ENCODE measurements around the gene IPPK. TPM values are rescaled to one million over a fixed set of nuclear protein-coding genes. Genes with fewer than 3 reads are reported as not detected.

IPPK gene
- total and polyA plus RNA-seq, 8 donors: 1.9 to 6.5 (median 3.1) TPM

DNA sequence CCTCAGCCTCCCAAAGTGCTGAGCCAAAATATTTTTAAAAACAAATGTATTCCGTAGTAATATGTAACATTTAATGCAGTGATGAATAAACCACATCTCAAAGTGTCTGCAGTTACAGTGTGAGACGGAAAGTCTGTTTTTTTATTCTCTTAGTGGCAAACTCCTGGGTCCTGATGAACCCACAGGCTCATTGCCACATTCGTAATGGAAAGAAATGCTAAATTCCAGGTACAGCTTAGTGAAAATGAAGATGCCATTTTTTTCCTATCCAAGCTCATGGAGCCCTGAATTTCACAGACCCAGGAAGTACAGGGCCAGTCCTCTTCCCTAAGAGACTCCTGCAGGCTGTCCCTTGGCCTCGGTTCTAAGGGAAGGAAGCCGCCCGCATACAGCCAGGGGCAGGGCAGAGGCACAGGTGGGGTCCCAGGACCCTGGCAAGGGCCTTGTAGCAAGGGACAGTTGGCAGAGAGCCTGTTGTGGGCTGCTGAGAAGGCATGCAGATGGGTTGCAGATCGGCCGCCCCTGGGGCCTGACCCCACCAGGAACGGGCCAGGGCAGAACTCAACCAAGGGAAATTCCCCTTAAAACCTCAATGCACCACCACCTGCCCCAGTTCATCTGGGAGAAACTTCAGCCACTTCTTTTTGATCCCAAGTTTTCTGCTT, 36.2 kb downstream of the IPPK start:
- intact Hi-C loops (cut with DNase I): loop anchor here in 1 of 3 donors (5.0 kb wide), 1 partner anchor 496 kb away; no protein-coding TSS in a partner anchor
- no peak overlapping the region for H3K4me3 ChIP-seq
- H3K27me3 ChIP-seq: no peaks in the 10 kb centered on the region
- H3K9me3 ChIP-seq: no peaks in the 10 kb centered on the region
- no peaks in the 10 kb centered on the region for H3K4me1 ChIP-seq
- WGBS, 2 donors: 92 to 94% methylated on average over 9 of the region's 9 CpGs
- ATAC-seq: no peak
- DNase-seq: peak in 1 of 6 donors; percentile 40
- H3K27ac ChIP-seq: no peak overlapping the region
- FAIRE-seq: no peak
- H3K36me3 ChIP-seq: peaks cover 0 to 19% (median 6%) of the 10 kb centered on the region in 3 donors
- TF ChIP-seq CTCF (IDR thresholded peaks at IDR 0.05): no peak

DNA sequence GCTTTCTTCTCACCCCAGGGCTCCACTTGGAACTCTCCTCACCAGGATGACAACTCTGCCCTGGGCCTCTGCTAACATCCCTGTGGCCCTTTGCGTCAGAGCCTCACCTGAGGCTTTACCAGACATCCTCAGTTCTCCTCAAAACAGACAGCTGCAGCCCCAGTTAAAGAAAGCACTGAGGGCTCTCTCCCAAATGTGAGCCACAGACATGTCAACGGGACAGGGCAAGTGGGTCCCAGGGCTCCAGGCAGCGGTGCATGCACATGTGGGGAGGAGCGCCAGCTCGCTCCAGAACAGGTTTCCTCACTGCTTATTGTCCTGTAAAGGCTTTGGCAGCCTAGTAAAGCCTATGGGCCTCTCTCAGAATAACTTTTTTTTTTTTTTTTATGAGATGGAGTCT, 37.3 kb downstream of the IPPK start:
- TF ChIP-seq CTCF (IDR thresholded peaks at IDR 0.05): no peak
- ATAC-seq (no peak), FAIRE-seq (no peak), DNase-seq (peak in 1 of 6 donors; percentile 26)
- WGBS, 2 donors: 97% methylated on average over 5 of the region's 5 CpGs
- Histone ChIP-seq H3K27me3 (no peaks in the 10 kb centered on the region), H3K4me1 (no peaks in the 10 kb centered on the region), H3K4me3 (no peak overlapping the region), H3K27ac (no peak overlapping the region), H3K36me3 (peaks cover 0 to 14% (median 6%) of the 10 kb centered on the region in 3 donors), H3K9me3 (no peaks in the 10 kb centered on the region)
- intact Hi-C loops (cut with DNase I): loop anchor here in 1 of 3 donors (5.0 kb wide), 1 partner anchor 495 kb away; no protein-coding TSS in a partner anchor

DNA sequence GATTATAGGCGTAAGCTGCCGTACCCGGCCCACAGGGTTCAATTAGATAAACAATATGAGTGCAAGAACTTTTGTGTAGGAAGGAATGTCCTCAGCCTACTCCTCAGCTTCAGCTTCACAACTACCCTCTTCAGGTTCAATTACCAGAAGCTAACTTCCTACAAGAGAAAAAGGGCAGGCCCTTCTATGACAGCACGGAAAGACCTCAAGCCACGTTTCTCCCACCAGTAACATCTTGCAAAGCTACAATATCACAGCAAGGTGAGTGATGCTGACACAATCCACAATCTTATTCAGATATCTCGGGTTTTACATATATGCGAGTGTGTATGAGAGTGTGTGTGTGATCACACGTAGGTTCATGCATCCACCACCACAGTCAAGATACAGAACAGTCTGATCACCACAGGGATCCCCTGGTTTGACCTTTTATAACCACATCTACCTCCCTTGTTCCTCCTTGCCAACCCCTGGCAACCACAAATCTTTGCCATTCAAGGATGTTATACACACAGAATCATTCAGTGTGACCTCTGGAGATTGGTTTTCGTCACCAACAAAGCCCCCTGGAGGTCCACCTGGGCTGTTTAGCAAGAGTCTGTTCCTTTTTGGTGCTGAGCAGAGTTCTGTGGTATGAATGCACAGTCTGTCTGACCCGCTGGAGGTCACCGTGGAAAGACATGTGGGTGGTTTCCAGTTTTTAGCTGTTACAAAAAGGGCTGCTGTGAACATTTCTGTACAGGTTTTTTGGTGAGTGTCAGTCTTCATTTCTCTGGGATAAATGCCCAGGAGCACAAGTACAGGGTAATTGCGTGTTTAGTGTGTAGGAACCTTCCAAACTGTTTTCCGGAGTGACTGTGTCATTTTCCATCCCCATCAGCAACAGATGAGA, 38.2 kb downstream of the IPPK start:
- H3K36me3 ChIP-seq: peaks cover 0 to 7% (median 6%) of the 10 kb centered on the region in 3 donors
- intact Hi-C loops (cut with DNase I): loop anchor here in 1 of 3 donors (5.0 kb wide), 1 partner anchor 494 kb away; no protein-coding TSS in a partner anchor

GRCh38 chr9:92627651-92628050, 42.3 kb downstream of the IPPK start:
- Histone ChIP-seq H3K36me3 (peaks cover 0 to 7% (median 2%) of the 10 kb centered on the region in 3 donors), H3K27me3 (no peaks in the 10 kb centered on the region), H3K4me3 (no peak overlapping the region), H3K27ac (no peak overlapping the region), H3K4me1 (no peaks in the 10 kb centered on the region), H3K9me3 (no peaks in the 10 kb centered on the region)
- FAIRE-seq: no peak
- WGBS, 2 donors: 87 to 90% methylated on average over 5 of the region's 5 CpGs
- intact Hi-C loops (cut with DNase I): no loop called here
- no peak for DNase-seq
- TF ChIP-seq CTCF (IDR thresholded peaks at IDR 0.05): no peak
- ATAC-seq: no peak

More for the DNA sequence above, 38.2 kb downstream of the IPPK start:
- no peaks in the 10 kb centered on the region for H3K27me3 ChIP-seq
- H3K27ac ChIP-seq: no peak overlapping the region
- WGBS, 2 donors: 91 to 93% methylated on average over 13 of the region's 13 CpGs
- ATAC-seq: no peak
- peak in 1 of 6 donors; percentile 4 for DNase-seq
- TF ChIP-seq CTCF (IDR thresholded peaks at IDR 0.05): no peak
- no peak overlapping the region for H3K4me3 ChIP-seq
- H3K4me1 ChIP-seq: no peaks in the 10 kb centered on the region
- no peaks in the 10 kb centered on the region for H3K9me3 ChIP-seq
- no peak for FAIRE-seq
